ENCODE results near the gene SLC25A14. TPM values are rescaled to one million over a fixed set of nuclear protein-coding genes. Genes with fewer than 3 reads are reported as not detected.
A peak's percentile ranks its signal among the peaks of the same experiment; 100 is the strongest.

The SLC25A14 gene
- total RNA-seq, 1 experiment from 2014 or later, result 20.4 TPM

GRCh38 chrX:130340271-130340670 is 552 bp downstream of the SLC25A14 start:
- Histone ChIP-seq H3K27me3 (ENCODE audit: low read length) (no peaks in the 10 kb centered on the region), H3K36me3 (ENCODE audit: low read depth, low read length) (no peaks in the 10 kb centered on the region), H3K79me2 (ENCODE audit: low read length) (no peaks in the 10 kb centered on the region), H3K4me3 (ENCODE audit: low read length) (peak overlapping the region; percentile 98), H2AFZ (ENCODE audit: low read length) (peak overlapping the region; percentile 100), H3K4me1 (ENCODE audit: insufficient read depth, low read length) (peaks cover 9% of the 10 kb centered on the region; the same call in 1 of the 2 replicates), H3K9me2 (replicated peaks; ENCODE audit: low read length) (no peaks in the 10 kb centered on the region), H4K20me1 (ENCODE audit: low read length) (no peaks in the 10 kb centered on the region), H3F3A (ENCODE audit: low read length, unreplicated experiment) (no peaks in the 10 kb centered on the region), H3K9me3 (ENCODE audit: low read length) (no peaks in the 10 kb centered on the region), H3K9ac (ENCODE audit: low read length) (peak overlapping the region; percentile 91), H3K27ac (ENCODE audit: low read length) (no peak overlapping the region), H3K4me2 (ENCODE audit: low read length) (peak overlapping the region; percentile 94)
- BruUV-seq (replicated peaks), result TSS peak; percentile 65
- intact Hi-C loops (cut with micrococcal nuclease), result no loop called here
- no peak for TF ChIP-seq EZH2 (IDR thresholded peaks at IDR 0.05; ENCODE audit: low read length, unreplicated experiment)
- TF ChIP-seq CTCF (conservative IDR thresholded peaks at IDR 0.05; ENCODE audit: low read depth, low read length), result no peak
- TF ChIP-seq EZH2phosphoT487 (IDR thresholded peaks at IDR 0.05; ENCODE audit: borderline replicate concordance, low read length), result no peak
- ChIA-PET CTCF (no interaction called here), POLR2A (ENCODE audit: unreplicated experiment) (no interaction called here)
- ATAC-seq, result no peak; the same call in 1 of the 2 replicates
- DNase-seq, result no peak

- no peak overlapping the region for H3K9ac ChIP-seq (ENCODE audit: low read length)
Observed at GRCh38 chrX:130343411-130343810, 3.7 kb downstream of the SLC25A14 start.

More at GRCh38 chrX:130343411-130343810, 3.7 kb downstream of the SLC25A14 start:
- intact Hi-C loops (cut with micrococcal nuclease), result no loop called here
- no peaks in the 10 kb centered on the region for H3K79me2 ChIP-seq (ENCODE audit: low read length)
- DNase-seq, result no peak
- CTCF ChIA-PET, result no interaction called here
- no peaks in the 10 kb centered on the region for H3K9me3 ChIP-seq (ENCODE audit: low read length)
- no peak for ATAC-seq
- no peak overlapping the region for H3K4me2 ChIP-seq (ENCODE audit: low read length)
- BruUV-seq (replicated peaks), result no TSS peak
- H2AFZ ChIP-seq (ENCODE audit: low read length), result no peak overlapping the region
- no peaks in the 10 kb centered on the region for H3K36me3 ChIP-seq (ENCODE audit: low read depth, low read length)
- no peaks in the 10 kb centered on the region for H3K27me3 ChIP-seq (ENCODE audit: low read length)
- H3K27ac ChIP-seq (ENCODE audit: low read length), result no peak overlapping the region
- POLR2A ChIA-PET (ENCODE audit: unreplicated experiment), result no interaction called here
- peaks cover 9% of the 10 kb centered on the region; the same call in 1 of the 2 replicates for H3K4me1 ChIP-seq (ENCODE audit: insufficient read depth, low read length)
- no peaks in the 10 kb centered on the region for H4K20me1 ChIP-seq (ENCODE audit: low read length)
- TF ChIP-seq CTCF (conservative IDR thresholded peaks at IDR 0.05; ENCODE audit: low read depth, low read length), result no peak
- no peak for TF ChIP-seq EZH2 (IDR thresholded peaks at IDR 0.05; ENCODE audit: low read length, unreplicated experiment)
- TF ChIP-seq EZH2phosphoT487 (IDR thresholded peaks at IDR 0.05; ENCODE audit: borderline replicate concordance, low read length), result no peak
- no peak overlapping the region for H3K4me3 ChIP-seq (ENCODE audit: low read length)
- no peaks in the 10 kb centered on the region for H3K9me2 ChIP-seq (replicated peaks; ENCODE audit: low read length)
- H3F3A ChIP-seq (ENCODE audit: low read length, unreplicated experiment), result no peaks in the 10 kb centered on the region

Measured in PC-3 (cell line).